GM19395 (cell line): ENCODE results near the gene DAB2IP.

Experiments used
- ATAC-seq: cut with Tn5 transposase; IDR thresholded peaks from one replicate; pipeline ENCODE4 v1.9.1; 2021; ENCODE audit warnings: mild to moderate bottlenecking, moderate library complexity; ENCODE audit not compliant: unreplicated experiment

DAB2IP gene

GRCh38 chr9:121813519-121814210 lies 162.2 kb downstream of the DAB2IP start:
- no peak for ATAC-seq

- no peak for ATAC-seq
These were observed 163.2 kb downstream of the DAB2IP start for GRCh38 chr9:121814594-121814993.

- ATAC-seq = no peak
These were observed 163.7 kb downstream of the DAB2IP start for GRCh38 chr9:121815084-121815483.

GRCh38 chr9:121815546-121816448 lies 164.4 kb downstream of the DAB2IP start:
- no peak for ATAC-seq

GRCh38 chr9:121816449-121816817 lies 165.0 kb downstream of the DAB2IP start:
- no peak for ATAC-seq

GRCh38 chr9:121816845-121817450 lies 165.5 kb downstream of the DAB2IP start:
- no peak for ATAC-seq

- ATAC-seq = no peak
These were observed 166.0 kb downstream of the DAB2IP start for GRCh38 chr9:121817476-121817875.

GRCh38 chr9:121818016-121818661 lies 166.7 kb downstream of the DAB2IP start:
- no peak for ATAC-seq

- ATAC-seq = no peak
These were observed 167.5 kb downstream of the DAB2IP start for GRCh38 chr9:121818841-121819427.

- no peak for ATAC-seq
These were observed 168.2 kb downstream of the DAB2IP start for GRCh38 chr9:121819428-121820231.

- ATAC-seq = no peak
These were observed 169.0 kb downstream of the DAB2IP start for GRCh38 chr9:121820286-121821005.

- no peak for ATAC-seq
These were observed 169.9 kb downstream of the DAB2IP start for GRCh38 chr9:121821326-121821725.

- ATAC-seq = no peak
These were observed 171.0 kb downstream of the DAB2IP start for GRCh38 chr9:121822093-121823085.

GRCh38 chr9:121823451-121824169 lies 172.2 kb downstream of the DAB2IP start:
- ATAC-seq = no peak

- ATAC-seq = no peak
These were observed 173.2 kb downstream of the DAB2IP start for GRCh38 chr9:121824651-121825030.

GRCh38 chr9:121825031-121825691 lies 173.7 kb downstream of the DAB2IP start:
- no peak for ATAC-seq

GRCh38 chr9:121826711-121827110 lies 175.3 kb downstream of the DAB2IP start:
- no peak for ATAC-seq
